GM23338 (cell line): Measurements from ENCODE around the gene GAREM1.

Source experiments
- CTCF ChIP-seq, 2 experiments: fragments of 200-600 bp in 1 of 2; sonication (generic) in 1 of 2; conservative IDR thresholded peaks; 2 replicates each; pipeline versions ENCODE4 v1.5.1 to v1.6.1; 2016 to 2017; ENCODE audit warnings: antibody characterized with exemption in 2 of 2, low read depth in 2 of 2, mild to moderate bottlenecking in 2 of 2, moderate library complexity in 1 of 2
- EZH2phosphoT487 ChIP-seq: fragments of 200-600 bp; sonication (generic); IDR thresholded peaks from one replicate; pipeline ENCODE4 v1.8.1; 2018; ENCODE audit warnings: antibody characterized with exemption; ENCODE audit not compliant: unreplicated experiment
- POLR2AphosphoS5 ChIP-seq: IDR thresholded peaks from 2 replicates; pipeline ENCODE4 v1.6.1; 2016; ENCODE audit warnings: antibody characterized with exemption, low read depth

- TF ChIP-seq EZH2phosphoT487, result no peak
- TF ChIP-seq POLR2AphosphoS5, result no peak
- no peak for TF ChIP-seq CTCF (conservative IDR thresholded peaks at IDR 0.05; ENCODE audit: low read depth in 2 of 2)
Measured at GRCh38 chr18:32335228-32335627, 135.5 kb downstream of the GAREM1 start.
